GM21786 (cell line): ENCODE results near the gene NR0B1.

Experiments used
- ATAC-seq: cut with Tn5 transposase; IDR thresholded peaks from one replicate; pipeline ENCODE4 v1.9.1; 2021; ENCODE audit not compliant: unreplicated experiment

Gene NR0B1

GRCh38 chrX:30275498-30275897, 33.7 kb downstream of the NR0B1 start:
- no peak for ATAC-seq

- no peak for ATAC-seq
These were observed 38.6 kb downstream of the NR0B1 start for GRCh38 chrX:30270639-30271038.

- no peak for ATAC-seq
These were observed 46.4 kb downstream of the NR0B1 start for GRCh38 chrX:30262763-30263162.

- ATAC-seq = no peak
These were observed 48.2 kb downstream of the NR0B1 start for GRCh38 chrX:30261012-30261411.

- no peak for ATAC-seq
These were observed 49.3 kb downstream of the NR0B1 start for GRCh38 chrX:30259927-30260326.
